Activated T-cell treated with anti-CD3 and anti-CD28 coated beads for 24 hours (primary cell): ENCODE results near the gene DLGAP4.

ENCODE experiments used
- DNase-seq: peaks from one replicate; pipeline ENCODE4 v3.0.0-alpha.2; 2020; ENCODE audit warnings: low read depth

Gene DLGAP4

DNA sequence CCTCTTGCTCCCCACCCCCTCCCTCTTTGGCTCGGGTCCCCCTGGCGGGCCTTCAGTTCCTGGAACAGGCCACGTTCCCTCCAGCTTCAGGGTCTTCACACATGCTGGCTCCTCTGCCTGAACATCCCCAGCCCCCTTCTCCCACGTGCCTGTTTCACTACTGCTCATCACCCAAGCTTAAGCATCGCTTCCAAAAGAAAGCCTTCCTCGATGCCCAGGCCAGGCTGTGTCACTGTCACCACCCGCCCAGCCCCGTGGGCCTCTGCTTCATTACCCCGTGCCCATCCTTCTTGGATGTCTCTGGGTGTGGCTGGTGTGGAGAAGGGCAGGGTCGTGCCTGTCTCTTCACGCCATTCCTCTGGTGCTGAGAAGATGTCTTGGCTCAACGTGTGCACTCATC lies 2.8 kb downstream of the DLGAP4 start:
- DNase-seq, result no peak

DNA sequence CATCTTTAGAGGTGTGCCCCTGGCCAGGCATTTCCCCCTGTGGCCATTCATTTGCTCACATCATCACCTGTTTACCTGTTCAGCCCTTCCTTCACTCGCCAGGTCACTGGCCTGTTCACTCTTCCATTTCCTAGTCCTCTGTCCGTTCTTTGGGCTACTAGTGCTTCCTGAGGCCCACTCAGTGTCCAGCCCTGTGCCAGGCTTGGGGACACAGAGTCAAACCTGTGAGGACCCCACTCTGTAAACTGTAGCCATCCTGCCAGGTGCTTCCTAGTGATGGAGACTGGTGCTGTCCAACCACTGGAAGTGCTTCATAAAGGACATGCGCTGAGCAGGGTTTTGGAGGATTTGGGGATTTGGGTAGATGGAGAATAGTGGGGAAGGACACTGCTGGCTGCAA lies 3.5 kb downstream of the DLGAP4 start:
- no peak for DNase-seq

DNA sequence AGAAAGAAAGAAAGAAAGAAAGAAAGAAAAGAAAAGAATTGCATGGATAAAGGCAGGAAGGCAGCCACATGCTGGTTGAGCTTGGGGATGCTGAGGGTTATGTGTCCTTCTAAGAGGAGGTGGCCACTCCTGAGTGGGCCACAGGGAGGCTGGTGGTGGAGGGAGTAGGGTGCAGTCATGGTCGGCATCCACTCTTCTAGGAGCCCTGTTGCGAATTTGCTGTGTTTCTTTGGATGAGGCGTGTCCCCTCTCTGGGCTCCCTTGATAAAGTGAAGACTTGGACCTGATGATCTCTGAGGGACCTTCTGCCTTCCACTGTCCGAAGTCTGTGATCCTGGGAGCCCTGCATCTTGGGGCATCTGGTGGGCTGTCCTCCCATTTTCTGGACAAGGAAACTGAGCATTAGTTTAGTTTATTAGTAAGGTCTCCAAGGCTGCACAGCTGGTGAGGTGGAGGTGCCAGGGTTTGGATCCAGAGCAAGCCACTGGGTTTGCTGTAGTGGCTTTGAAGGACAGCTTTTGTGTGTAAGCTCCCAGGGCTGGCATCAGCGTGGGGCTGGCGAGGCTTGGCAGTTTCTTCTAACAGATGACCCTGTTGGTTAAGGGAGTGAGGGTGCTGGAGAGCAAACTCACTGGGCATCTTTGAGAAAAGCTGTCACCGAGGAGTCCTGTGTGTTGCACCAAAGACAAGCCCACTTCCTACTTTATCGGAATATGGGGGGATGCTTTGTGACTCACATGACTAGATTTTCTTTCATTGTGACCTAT lies 4.3 kb downstream of the DLGAP4 start:
- no peak for DNase-seq

DNA sequence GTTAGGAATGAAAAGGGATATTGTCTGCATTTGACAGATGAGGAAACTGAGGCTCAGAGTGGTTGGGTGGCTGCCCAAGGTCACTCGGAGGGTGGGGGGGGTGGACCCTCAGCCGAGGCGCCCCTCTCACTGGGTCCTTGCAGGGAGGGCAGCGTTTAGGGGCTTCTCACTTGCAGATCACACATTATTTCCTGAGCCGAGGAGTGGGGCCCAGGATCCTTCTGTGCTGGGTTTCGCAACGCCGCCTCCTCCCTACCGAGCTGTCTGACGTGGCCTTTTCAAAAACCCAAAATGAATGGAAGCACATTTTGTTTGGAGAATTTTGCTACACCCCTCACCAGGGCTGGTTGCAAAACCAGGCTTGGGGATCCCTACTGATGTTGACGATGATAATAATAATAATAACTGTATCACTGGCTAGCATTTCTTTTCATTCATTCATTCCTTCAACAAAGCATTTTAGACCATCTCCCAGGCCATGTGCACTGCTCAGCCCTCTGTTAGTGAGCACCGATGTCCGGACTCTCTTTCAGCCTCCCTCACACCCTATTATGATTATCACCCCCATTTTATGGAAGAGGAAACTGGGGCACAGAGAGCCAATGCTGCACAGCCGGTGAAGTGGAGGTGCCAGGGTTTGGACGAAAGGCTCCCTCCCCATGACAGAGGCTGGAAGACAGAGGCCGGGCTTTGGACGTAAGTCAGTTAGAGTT lies 5.2 kb downstream of the DLGAP4 start:
- no peak for DNase-seq

DNA sequence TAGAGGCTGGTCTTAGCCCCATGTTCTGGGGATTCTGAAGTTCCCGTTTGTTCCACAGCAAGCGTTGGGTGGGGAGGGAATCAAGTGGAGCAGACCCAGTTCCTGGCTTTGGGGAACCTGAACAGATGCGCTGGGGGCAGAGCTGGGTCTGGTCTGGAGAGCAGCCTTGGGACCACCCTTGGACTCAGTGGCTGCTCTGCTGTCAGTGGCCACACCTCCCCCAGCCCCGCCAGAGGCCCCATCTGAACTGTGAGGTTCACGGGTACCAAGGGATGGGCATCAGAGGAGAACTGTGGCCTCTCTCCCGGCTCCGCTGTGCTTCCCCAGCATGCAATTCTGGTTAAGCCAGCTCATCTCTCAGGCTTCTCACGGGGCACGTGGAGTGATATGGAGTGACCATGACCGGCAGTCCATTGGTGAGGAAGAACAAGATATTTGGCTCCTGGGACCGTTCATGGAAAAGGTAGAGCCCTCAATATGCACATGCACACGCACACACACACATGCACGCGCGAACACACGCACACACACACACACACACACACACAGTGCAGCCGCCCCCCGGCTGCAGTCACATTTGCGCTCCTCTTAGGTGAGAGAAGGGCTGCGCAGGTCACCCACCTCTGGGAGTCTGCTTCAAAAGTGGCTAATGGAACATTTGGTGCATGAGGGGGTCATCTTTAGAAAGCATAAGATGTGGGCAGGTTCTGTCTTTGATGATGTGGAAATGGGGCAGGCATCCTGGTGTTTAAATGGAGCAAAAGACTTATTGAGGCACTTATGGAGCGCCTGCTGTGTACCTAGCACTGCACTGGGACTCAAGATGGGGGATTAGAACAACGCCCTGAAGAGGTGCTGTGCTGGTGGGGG lies 6.0 kb downstream of the DLGAP4 start:
- DNase-seq, result no peak

DNA sequence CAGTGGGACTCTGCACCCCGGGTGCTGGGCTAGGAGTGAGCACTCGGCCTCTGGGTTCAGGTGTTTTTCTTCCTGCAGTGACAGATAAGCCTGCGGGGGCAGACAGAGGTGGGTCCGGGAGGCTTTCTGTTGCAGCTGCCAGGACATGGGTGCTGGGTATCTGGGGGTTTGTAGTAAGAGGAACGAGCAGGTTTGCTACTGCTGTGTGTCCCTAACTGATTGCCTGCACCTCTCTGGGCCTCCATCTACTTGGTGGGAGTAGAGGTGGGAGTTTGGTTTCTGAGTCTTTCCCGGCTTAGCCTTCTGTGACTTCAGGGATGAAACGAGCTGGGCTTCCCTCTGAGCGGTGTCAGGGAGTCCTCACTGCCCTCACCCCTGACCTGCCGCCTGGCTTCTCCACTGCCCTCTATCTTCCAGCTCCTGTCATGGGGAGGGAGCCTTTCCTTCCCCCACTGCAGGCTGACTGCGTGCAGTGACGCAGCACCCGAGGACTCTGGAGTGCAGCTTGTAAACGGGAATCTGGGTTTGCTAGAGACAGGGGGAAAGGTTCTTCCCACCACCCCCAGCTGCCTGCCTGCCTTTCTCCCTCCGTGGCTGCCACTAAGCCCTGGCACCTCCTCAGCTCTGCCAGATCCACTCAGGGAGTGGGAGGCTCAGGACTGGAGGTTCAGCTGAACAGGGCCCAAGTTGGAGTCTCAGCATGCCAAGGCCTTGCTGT lies 6.7 kb downstream of the DLGAP4 start:
- DNase-seq, result no peak

DNA sequence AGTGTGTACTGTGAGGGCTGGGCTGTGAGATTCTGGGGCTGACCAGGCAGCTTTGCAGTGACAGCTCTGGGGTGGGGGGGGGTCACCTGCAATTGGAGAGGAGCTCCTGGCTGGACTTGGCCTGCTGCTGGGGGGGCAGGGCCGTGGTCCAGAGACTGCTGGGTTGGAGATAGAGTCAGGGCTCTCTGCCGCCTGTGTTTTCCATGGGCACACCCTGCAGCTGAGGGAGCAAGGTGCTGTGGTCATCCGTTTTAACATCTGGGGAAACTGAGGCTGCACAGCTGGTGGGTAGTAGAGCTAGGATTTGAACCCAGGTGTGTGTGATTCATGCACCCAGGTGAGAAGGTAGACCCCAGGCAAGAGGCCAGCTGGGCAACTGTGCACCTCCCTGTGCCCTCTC lies 7.3 kb downstream of the DLGAP4 start:
- DNase-seq, result no peak

DNA sequence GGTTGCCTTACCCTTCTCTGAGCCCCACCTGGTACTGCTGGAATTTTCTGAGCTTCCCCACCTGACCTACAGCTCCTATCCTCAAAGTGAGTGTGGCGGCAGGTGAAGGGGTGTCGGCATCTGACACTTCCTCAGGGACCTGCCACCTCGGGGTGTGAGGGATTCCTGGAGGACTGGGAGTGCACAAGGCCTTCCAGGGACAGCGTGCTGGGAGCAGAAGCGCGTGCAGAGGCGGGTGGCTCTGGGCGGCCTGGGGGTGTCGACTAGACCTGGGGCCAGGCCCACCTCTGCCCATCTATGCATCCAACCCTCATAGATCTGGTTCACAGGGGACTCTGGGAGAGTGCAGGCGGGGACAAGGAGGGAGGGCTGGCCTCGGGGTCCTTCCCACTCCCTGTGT lies 7.8 kb downstream of the DLGAP4 start:
- no peak for DNase-seq

DNA sequence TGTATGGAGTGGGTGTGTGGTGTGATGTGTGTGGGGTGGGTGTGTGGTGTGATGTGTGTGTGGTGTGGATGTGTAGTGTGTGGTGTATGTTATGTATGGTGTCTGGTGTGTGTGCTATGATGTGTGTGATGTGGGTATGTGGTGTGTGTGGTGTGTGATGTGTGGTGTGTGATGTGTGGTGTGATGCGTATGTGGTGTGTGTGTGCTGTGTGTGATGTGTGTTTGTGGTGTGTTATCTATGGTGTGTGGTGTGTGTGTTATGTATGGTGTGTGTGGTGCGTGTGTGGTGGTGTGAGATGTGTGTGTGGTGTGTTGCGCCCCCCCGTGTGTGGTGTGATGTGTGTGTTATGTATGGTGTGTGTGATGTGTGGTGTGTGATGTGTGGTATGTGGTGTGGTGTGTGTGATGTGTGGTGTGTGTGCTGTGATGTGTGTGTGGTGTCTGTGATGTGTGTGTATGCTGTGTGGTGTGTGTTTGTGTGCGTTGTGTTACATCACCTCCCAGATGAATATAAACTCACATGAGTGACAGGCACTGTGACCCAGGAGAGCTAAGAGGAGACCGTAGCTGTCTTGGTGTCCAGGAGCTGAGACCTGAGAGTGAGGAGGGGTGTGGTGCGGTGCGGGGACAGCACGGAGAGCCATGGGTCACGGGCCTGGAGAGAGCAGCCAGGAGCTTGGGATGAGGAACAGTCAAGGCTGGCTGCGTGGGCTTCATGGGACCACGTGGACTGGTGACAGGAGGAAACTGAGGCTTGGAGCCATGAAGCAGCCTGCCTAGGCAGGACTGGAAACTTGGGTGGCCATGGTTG lies 8.8 kb downstream of the DLGAP4 start:
- no peak for DNase-seq

DNA sequence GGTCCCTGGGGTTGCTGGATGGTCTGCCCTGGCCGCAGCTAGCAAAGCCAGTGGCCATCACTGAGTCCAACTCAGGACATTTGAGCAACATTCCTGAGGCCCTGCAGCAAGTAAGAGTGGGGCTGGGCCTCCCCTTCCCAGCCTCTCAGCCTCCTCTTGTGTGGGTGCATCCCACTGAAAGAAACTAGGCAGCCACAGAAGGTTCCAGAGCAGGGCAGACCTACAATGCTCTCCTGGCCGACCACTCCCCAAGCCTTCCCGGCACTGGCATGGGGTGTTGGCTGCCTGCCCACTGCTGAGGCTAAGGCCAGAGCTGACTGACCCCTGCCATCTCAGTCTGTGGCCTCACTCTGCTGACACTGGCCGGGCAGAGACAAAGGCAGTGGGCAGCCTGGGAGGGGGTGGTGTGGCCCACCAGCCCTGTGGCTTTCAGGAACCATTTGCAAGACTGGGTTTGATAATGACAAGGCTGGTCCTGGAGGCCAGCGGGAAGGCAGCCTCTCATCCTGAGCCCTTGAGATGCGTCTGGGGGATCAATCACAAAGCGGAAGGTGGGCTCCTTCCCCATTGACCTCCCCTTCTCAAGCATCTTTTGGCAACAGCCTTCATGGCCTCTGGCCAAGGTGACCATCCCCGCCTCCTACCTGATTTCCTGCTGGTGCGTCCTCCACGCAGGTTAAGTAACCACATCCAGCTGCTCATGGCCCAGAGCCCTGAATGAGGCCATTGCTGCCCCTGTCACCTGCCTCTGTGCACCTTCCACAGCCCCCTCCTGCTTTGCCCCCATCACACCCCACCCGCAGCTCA lies 9.6 kb downstream of the DLGAP4 start:
- no peak for DNase-seq

DNA sequence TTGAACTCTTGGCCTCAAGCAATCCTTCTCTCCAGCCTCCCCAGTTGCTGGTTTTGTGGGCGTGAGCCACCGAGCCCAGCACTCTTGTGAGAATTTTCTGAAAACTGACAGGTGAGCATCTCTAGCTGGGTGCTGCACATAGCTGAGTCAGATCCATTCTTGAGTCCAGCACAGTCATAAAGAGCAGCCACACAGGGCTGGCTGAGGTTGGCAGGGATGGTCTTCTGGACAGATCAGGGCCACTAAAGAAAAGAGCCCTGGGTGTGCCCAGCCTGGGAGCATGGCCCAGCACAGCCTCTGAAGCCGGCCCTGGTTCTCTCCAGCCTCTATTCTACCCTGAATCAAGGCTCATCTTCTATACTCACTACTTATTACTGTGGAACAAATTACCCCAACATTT lies 11.5 kb downstream of the DLGAP4 start:
- DNase-seq, result no peak

DNA sequence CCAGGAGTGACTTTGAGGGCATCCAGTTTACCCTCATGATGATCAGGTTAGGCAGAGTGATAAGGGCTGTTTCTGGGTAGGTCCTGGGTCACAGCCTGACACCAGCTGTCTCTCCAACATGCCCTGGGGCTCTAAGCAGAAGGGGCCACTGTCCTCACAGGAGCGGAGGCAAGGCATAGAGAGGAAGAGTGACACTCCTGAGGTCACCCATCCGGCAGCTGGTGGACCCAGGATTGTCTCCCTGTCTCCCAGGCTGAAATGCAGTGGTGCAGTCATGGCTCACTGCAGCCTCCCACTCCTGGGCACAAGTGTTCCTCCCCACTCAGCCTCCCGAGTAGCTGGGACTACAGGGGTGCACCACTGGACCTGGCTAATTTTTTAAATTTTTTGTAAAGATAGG lies 12.0 kb downstream of the DLGAP4 start:
- no peak for DNase-seq

DNA sequence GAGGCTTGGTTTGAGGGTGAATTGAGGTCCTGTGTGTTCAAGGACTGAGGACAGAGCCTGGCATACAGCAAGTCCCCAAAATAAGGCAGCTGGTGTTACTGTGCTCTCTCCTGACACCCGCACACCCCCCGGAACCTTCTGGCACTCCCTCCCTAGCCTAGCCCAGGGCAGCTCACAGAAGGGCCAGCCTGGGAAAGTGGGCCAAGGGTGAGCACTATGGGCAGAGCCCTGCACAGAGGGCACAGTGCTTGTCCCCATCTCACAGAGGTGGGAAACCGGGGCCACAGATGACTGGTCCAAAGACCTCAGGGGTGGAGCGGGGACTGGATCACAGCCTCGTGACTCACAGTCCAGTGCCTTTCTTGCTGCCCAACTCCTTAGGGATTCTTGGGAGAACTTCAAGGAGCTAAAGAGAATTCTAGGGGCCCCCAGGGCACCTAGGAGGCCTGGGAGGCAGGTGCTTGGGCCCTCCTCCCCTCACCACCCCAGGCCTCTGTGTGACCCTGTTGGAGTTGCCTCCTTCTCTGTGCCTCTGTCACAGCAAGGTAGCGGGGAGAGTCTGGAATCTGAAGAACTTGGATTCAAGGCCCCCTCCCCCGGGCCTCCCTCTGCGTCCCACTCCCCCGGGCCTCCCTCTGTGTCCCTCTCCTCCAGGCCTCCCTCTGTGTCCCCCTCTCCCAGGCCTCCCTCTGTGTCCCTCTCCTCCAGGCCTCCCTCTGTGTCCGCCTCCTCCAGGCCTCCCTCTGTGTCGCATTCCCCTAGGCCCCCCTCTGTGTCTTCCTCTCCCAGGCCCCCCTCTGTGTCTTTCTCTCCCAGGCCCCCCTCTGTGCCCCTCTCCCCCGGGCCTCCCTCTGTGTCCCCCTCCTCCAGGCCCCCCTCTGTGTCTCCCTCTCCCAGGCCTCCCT lies 13.5 kb downstream of the DLGAP4 start:
- no peak for DNase-seq

DNA sequence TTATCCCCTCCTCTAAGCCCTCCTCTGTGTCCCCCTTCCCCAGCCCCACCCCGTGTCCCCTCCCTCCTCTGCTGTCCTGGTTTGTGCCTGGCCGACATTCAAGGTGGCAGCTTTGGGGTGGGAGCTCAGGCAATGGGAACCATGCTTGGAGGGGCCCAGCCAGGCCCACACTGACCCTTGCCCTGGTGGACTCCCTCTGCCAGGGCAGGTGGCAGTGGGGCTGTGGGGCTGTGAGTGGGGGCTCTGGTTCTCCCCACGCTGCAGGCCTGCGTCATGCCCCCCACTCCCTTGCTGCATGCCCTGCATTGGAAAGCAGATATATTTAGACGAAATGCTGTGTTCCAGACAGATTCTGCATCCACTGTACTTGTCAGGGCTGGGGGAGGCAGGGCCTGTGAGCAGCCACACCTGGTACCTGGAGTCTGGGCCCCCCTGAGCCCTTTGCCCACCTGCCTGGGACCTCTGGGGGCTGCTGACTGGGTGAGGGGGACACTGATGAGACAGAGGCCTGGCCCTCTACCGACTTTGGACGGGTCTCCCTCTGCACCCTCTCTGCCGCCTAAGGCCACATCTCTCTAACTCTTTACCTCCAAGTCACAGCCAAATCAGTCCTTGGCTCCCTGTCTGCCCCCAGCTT lies 14.2 kb downstream of the DLGAP4 start:
- DNase-seq, result no peak

DNA sequence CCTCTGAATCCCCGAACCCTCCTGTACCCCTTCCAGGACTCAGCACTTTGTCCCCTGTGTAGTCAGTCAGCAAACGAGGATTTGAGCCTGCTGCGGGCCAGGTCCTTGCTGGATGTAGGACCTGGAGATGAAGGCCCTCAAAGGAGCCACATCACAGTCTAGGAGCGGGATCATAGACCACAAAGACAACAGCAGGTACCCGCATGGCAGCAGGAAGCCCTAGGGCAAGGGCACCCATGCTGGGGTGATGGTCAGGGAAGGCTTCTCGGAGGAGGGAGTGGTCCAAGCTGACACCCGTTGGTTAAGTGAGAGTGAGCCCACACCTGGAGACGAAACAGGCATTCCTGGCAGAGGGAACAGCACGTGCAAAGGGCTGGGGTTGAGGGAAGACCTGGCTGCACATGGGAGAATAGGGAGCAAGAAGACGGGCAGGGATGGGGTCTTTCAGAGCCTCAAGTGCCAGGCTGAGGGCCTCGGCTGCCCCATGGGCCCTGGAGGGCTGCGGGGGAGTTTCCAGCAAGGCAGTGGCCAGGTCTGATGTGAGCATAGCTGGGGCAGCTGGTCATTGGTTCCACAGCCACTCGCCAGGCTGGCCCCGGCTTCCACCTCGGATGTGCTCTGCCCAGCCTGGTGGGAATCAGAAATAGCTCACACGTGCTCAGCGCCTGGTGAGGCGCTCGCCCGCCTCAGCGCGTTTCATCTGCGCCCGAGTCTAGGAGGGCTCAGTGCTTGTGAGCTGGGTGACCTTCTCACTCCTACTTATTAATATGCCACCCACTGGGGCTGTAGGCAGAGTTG lies 15.0 kb downstream of the DLGAP4 start:
- no peak for DNase-seq

DNA sequence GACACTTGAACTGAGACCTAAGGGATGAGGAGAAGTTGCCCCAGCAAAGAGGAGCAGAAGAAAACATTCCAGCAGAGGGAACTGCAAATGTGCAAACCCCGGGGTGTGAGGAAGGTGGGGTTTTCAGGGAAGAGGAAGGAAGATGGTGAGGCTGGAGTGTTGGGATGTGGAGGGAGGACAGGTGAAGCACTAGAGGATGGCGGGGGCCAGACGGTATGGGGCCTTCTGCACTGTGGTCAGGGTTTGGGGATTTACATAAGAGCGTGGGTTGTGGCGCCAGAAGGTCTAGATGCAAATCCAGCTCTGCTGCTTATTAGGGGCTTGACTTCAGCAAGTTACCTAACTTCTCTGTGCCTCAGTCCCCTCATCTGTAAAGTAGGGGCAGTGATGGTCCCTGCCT lies 16.0 kb downstream of the DLGAP4 start:
- DNase-seq, result no peak

DNA sequence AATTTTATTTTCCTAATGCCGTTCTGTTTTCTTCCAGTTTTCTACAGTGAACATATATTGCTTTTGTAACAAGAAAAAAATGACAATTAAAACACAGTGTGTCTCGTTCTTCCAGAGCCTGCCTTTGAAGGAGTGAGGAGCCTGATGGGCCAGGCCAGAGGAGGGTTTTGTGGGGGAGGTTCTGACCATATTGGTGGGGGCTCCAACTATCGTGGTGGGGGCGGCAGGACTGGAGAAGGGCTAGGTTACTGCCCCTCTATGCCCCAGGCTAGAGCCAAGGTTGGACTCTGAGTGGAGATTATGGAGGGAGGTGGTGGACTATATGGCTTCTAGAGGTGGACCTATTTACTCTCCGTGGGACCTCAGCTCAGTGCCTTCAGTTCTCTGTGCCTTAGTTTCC lies 24.0 kb downstream of the DLGAP4 start:
- DNase-seq, result no peak

DNA sequence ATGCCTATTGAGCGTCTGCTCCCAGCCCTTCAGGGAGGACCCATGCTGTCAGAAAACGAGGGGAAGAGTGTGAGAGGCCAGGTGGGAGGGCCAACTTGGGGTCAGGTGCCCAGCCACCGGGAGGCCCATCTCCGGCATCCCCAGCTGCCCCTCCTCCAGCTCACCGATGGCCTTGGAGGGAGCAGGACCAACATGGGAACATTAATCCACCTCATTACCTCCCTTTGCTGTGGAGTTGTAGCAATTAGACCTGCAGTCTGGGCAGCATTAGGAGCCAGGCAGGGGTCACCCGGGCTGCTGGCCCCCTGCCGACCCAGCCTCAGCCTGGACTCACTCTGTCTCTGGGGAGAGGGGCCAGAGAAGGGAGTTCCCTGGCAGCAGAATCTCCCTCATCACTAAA lies 25.1 kb downstream of the DLGAP4 start:
- no peak for DNase-seq
